GM18517 (cell line): ENCODE results near the gene EIF2S3B.

Experiments used
- ATAC-seq: cut with Tn5 transposase; IDR thresholded peaks from one replicate; pipeline ENCODE4 v1.9.1; 2021; ENCODE audit warnings: mild to moderate bottlenecking, moderate library complexity; ENCODE audit not compliant: unreplicated experiment

Gene EIF2S3B

DNA sequence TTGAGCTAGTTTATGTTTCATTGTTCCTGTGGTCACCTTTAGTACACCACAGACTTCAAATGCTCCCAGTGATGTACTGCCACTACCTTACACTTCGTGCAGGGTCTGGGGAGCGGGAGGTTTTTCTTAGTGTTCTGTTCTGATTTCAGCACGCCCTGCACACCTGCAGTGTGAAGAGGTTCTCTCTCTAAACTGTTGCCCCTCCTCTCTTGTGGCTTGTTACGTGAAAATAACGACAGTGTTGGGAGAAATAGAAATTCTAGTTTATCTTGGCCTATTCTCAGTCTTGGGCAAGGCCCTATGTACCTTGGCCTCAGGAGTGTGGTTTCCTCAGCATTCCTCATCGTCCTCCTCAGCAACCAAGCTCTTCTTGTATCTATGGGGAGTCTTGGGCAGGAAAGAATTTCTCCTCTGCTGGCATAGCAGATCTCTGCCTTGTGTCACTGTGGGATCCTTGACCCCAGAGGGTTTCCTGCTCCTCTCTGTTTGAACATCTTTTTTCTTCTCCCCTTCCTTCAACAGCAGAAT is 48.6 kb downstream of the EIF2S3B start:
- no peak for ATAC-seq

- ATAC-seq = no peak
Observed at GRCh38 chr12:10554756-10555481, 49.2 kb downstream of the EIF2S3B start.

DNA sequence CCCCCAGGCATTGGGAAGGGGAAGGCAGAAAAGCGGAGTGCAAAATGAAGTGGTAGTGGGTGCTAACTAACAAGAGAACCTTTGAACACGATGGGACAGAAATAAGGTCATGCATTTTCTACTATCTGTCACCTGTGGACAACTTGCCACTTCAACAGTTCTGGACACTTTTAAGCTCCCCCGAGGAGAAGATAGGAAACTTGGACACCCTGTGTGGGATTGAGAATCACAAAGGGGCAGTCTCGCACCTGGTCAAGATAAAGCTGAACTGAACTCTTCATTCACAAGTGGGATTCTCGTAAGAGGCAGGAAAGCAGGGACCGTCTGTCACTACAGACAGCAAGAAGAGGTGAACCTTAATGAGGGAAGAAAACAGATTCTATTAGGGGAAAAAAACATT is 51.6 kb downstream of the EIF2S3B start:
- ATAC-seq = no peak

DNA sequence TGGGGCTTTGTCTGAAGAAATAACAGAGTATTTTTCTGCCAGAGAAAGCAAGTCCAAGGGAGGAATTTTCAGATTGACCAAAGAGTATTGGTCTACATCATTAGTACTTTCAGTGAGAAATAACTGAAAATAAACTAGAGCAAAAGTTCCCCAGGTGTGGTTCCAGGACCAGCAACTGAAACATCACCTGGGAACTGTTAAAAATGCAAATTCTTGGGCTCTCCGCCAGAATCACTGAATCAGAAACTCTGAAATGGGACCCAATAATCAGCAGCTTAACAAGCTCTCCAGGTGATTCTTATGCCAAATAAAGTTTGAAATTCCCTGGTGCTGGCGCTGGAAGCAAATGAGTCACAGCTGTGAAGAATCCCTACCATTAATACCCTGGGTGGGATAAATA is 52.1 kb downstream of the EIF2S3B start:
- ATAC-seq = no peak
